Esophagus squamous epithelium (tissue), 4 donors: ENCODE results near the gene SHOC1.

Source experiments
- POLR2A ChIP-seq, 4 donors: fragments of 450-650 bp; IDR thresholded peaks; one replicate each; pipeline ENCODE4 v1.6.1; 2017; ENCODE audit warnings: antibody characterized with exemption in 4 of 4, mild to moderate bottlenecking in 4 of 4, moderate library complexity in 3 of 4
- TF ChIP-seq, protein P1 (sequence below), 6 experiments: fragments of 450-650 bp in 4 of 6; fragments of 200-600 bp in 2 of 6; sonication (generic) in 2 of 6; IDR thresholded peaks; one replicate each; pipeline ENCODE4 v1.5.1; 2016 to 2019; ENCODE audit warnings: antibody characterized with exemption in 6 of 6, mild to moderate bottlenecking in 4 of 6, moderate library complexity in 4 of 6

DNA sequence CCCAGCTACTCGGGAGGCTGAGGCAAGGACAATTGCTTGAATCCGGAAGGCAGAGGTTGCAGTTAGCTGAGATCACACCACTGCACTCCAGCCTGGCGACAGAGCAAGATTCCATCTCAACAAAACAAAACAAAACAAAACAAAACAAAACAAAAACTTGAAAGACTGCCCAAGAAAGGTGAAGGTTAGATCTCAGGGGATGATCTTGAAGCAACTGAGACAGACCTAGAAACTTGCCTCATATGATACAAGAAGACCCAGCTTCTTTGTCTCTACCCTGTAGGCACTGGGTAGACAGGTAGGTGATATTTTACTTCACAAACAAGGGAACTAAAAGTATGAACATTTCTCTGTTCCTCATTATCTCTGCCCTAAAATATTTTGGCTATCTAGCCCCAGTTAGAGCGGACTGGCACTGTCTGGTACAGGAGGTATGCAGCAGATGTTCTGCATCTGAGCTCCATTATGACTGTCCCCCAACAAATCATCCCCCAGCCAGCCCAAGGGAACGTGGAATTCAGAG is 26.3 kb upstream of the SHOC1 start:
- TF ChIP-seq POLR2A (IDR thresholded peaks at IDR 0.05) = no peak
- TF ChIP-seq, protein P1, sequence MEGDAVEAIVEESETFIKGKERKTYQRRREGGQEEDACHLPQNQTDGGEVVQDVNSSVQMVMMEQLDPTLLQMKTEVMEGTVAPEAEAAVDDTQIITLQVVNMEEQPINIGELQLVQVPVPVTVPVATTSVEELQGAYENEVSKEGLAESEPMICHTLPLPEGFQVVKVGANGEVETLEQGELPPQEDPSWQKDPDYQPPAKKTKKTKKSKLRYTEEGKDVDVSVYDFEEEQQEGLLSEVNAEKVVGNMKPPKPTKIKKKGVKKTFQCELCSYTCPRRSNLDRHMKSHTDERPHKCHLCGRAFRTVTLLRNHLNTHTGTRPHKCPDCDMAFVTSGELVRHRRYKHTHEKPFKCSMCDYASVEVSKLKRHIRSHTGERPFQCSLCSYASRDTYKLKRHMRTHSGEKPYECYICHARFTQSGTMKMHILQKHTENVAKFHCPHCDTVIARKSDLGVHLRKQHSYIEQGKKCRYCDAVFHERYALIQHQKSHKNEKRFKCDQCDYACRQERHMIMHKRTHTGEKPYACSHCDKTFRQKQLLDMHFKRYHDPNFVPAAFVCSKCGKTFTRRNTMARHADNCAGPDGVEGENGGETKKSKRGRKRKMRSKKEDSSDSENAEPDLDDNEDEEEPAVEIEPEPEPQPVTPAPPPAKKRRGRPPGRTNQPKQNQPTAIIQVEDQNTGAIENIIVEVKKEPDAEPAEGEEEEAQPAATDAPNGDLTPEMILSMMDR (IDR thresholded peaks at IDR 0.05) = no peak
